RWPE1 (cell line): ENCODE measurements around the gene ZDHHC18.

Source experiments
- CTCF ChIA-PET: fragments of 350-600 bp; sonication (Branson Sonifier 250); formaldehyde crosslinking; extraction: SDS; loops from one replicate; lab custom pipeline; 2021; lab: Yijun Ruan, JAX
- POLR2A ChIA-PET: fragments of 400-600 bp; formaldehyde crosslinking; extraction: SDS; loops from one replicate; lab custom pipeline; 2020; ENCODE audit warnings: antibody characterized with exemption; ENCODE audit not compliant: low non-redundant PET; lab: Yijun Ruan, JAX
- DNase-seq: peaks from one replicate; pipeline ENCODE4 v3.0.0; 2012; ENCODE audit warnings: low spot score
- H3K27ac ChIP-seq: fragments of 450-650 bp; 2 replicates; pipeline ENCODE4 v1.5.1; 2017
- CTCF ChIP-seq: fragments of 450-650 bp; conservative IDR thresholded peaks from 2 replicates; pipeline ENCODE4 v1.5.1; 2017; ENCODE audit warnings: low read depth, mild to moderate bottlenecking

ZDHHC18 gene

DNA sequence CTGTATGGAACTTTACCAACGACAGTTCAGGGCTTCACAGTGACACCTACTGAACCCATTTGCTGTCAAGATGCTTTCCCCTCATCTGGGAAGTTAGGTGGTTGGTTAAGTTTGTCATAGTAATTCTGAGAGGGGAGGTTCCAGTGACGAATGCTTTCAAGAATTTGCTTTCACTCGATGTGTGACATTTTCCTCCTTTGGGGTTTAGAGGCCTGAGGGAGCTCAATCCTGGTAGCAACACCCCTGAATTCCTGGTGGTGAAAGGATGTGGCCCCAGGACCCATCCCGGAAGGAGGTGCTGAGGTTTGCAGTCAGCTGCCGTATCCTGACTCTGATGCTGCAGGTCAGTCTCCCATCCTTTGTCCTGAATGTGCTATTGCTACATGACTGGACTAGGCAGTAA lies 35.9 kb upstream of the ZDHHC18 start:
- CTCF ChIA-PET, result interaction anchor here (0.6 to 5.2 kb wide), 6 partner anchors 19 to 190 kb away, joined by 3 to 96 read pairs (median 4); no protein-coding TSS in a partner anchor
- no peak overlapping the region for H3K27ac ChIP-seq
- no peak for DNase-seq
- TF ChIP-seq CTCF, result no peak
- POLR2A ChIA-PET, result no interaction called here

DNA sequence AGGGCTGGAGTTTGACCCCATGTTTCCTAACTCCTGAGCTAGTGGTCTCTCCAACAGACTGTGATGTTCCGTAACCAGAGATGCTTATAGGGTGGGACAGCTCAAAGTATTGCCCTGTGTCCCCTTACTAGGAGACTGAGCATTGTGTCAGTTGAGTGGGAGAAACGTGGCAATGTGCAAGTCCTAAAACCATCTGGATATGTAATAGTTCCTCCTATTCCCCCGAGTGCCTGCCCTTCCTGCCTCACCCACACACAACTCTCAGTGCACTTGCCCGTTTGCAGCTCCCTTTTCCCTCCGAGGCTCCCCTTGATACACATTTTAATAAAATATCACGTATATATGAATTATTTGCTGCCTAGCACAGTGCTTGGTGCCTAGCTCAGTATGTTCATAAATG lies 35.3 kb upstream of the ZDHHC18 start:
- no peak overlapping the region for H3K27ac ChIP-seq
- no peak for DNase-seq
- POLR2A ChIA-PET, result no interaction called here

GRCh38 chr1:26791626-26792025 lies 34.9 kb upstream of the ZDHHC18 start:
- H3K27ac ChIP-seq, result no peak overlapping the region
- ChIA-PET CTCF (interaction anchor here (5.2 kb wide), 1 partner anchor 191 kb away, joined by 96 read pairs; no protein-coding TSS in a partner anchor), POLR2A (no interaction called here)
- no peak for TF ChIP-seq CTCF
- no peak for DNase-seq

More for the DNA sequence above, 35.3 kb upstream of the ZDHHC18 start:
- TF ChIP-seq CTCF, result no peak
- CTCF ChIA-PET, result interaction anchor here (0.6 to 5.2 kb wide), 4 partner anchors 10 to 191 kb away, joined by 3 to 96 read pairs (median 6); no protein-coding TSS in a partner anchor

DNA sequence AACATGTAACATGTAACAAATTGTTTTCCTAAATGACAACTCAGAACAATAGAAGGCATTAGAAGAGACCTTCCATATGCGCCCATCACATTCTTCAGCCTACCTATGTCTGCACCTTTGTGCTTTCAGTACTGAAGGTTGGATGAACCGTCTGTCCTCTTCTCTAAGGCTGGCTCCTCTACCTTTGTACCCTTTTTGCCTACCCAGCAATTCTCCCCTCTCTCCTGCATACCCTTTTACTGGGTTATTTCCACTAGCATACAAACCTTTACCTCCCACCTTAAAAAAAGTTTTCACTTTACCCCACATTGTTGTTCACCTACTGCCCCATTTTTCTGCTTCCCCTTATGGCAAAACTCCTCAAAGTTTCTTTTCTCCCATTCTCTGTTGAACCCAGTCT lies 33.6 kb upstream of the ZDHHC18 start:
- ChIA-PET POLR2A (no interaction called here), CTCF (no interaction called here)
- H3K27ac ChIP-seq, result no peak overlapping the region
- DNase-seq, result no peak
- no peak for TF ChIP-seq CTCF

DNA sequence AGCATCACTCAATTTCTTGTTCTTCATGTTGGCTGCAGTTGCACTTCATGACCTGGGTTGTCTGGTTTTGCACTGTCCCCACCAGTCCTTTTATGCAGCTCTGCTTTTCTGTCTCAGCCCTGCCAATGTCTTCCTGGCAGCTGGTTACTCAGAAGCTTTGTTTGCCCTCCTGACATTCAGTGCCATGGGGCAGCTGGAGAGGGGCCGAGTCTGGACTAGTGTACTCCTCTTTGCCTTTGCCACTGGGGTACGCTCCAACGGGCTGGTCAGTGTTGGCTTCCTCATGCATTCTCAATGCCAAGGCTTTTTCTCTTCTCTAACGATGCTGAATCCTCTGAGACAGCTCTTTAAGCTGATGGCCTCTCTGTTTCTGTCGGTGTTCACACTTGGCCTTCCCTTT lies 32.1 kb upstream of the ZDHHC18 start:
- ChIA-PET POLR2A (no interaction called here), CTCF (interaction anchor here (0.9 to 1.0 kb wide), 2 partner anchors 16 to 192 kb away, joined by 3 to 4 read pairs; no protein-coding TSS in a partner anchor)
- no peak for TF ChIP-seq CTCF
- no peak overlapping the region for H3K27ac ChIP-seq
- DNase-seq, result no peak

- ChIA-PET CTCF (interaction anchor here (0.9 kb wide), 1 partner anchor 90 kb away, joined by 4 read pairs; no protein-coding TSS in a partner anchor), POLR2A (no interaction called here)
- no peak for DNase-seq
- no peak for TF ChIP-seq CTCF
- H3K27ac ChIP-seq, result no peak overlapping the region
Observed at GRCh38 chr1:26797627-26798026, 28.9 kb upstream of the ZDHHC18 start.
